Effector memory CD4-positive, alpha-beta T cell (primary cell): ENCODE data around the gene TFG.

Experiments used
- DNase-seq, 3 donors: peaks; one replicate each; pipeline ENCODE4 v3.0.0-alpha.2; 2020
- H3K27ac ChIP-seq: 2 replicates; pipeline ENCODE4 v1.7.0; 2013; ENCODE audit warnings: mild to moderate bottlenecking, low read length, moderate library complexity; ENCODE audit not compliant: insufficient read depth, poor library complexity, severe bottlenecking
- H3K27me3 ChIP-seq: replicated peaks from 2 replicates; pipeline ENCODE4 v1.7.0; 2013; ENCODE audit warnings: mild to moderate bottlenecking, low read length; ENCODE audit not compliant: insufficient read depth, control insufficient read depth, poor library complexity, severe bottlenecking
- H3K36me3 ChIP-seq: 2 replicates; pipeline ENCODE4 v1.7.0; 2013; ENCODE audit warnings: mild to moderate bottlenecking, low read length, moderate library complexity; ENCODE audit not compliant: control insufficient read depth, insufficient read depth
- H3K4me1 ChIP-seq: 2 replicates; pipeline ENCODE4 v1.7.0; 2013; ENCODE audit warnings: low read length, mild to moderate bottlenecking; ENCODE audit not compliant: control insufficient read depth, insufficient read depth, poor library complexity, severe bottlenecking
- H3K4me3 ChIP-seq: 2 replicates; pipeline ENCODE4 v1.7.0; 2013; ENCODE audit warnings: low read length, low read depth, mild to moderate bottlenecking; ENCODE audit not compliant: insufficient read depth, poor library complexity, severe bottlenecking
- H3K9me3 ChIP-seq: 2 replicates; pipeline ENCODE4 v1.7.0; 2013; ENCODE audit warnings: mild to moderate bottlenecking, low read length, moderate library complexity; ENCODE audit not compliant: control insufficient read depth

The TFG gene

GRCh38 chr3:100765437-100765975 lies 56.2 kb downstream of the TFG start:
- DNase-seq, result no peak
- no peak overlapping the region for H3K27ac ChIP-seq
- no peaks in the 10 kb centered on the region for H3K36me3 ChIP-seq
- H3K4me3 ChIP-seq, result no peak overlapping the region
- no peaks in the 10 kb centered on the region for H3K9me3 ChIP-seq
- no peaks in the 10 kb centered on the region for H3K27me3 ChIP-seq
- H3K4me1 ChIP-seq, result no peaks in the 10 kb centered on the region

DNA sequence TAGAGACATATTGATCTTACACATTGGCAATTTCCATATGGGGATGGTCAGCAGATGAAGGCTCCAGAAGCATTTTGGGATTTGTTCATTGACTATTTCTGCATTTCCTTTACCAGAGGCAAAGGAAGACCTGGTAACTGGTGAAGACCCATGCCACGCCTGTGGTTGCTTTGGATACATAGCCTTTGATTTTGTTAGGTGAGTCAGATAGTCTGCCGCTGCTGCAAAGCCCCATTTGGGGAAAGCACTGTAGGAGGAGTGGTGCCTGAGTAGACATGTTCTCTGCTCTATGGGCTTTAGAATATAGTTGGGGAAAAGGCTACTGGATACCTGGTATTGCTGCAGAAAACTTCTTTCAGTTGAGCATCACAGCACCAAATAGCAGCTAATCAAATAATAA lies 56.8 kb downstream of the TFG start:
- no peaks in the 10 kb centered on the region for H3K9me3 ChIP-seq
- no peak for DNase-seq
- no peaks in the 10 kb centered on the region for H3K4me1 ChIP-seq
- no peaks in the 10 kb centered on the region for H3K36me3 ChIP-seq
- H3K4me3 ChIP-seq, result no peak overlapping the region
- no peak overlapping the region for H3K27ac ChIP-seq
- H3K27me3 ChIP-seq, result no peaks in the 10 kb centered on the region

DNA sequence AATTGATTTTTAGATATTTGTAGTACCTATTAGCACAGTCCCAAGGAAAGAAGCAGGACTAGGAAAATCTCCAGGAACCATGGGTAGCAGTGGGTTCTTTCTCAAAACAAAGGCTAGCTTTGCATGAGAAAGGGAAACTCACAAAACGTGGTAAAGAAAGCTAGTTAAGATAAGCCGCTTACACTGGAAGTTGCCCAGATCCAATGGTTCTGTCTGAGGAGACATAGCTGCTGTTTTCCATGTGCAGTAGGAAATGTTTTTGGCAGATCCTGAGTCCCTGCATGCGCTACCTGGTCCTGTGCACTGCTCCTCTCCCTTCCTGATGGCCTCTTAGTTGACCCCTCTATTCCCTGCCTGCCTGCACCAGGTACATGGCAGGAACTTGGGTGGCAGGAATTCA lies 60.4 kb downstream of the TFG start:
- Histone ChIP-seq H3K27ac (no peak overlapping the region), H3K36me3 (no peaks in the 10 kb centered on the region), H3K4me1 (no peaks in the 10 kb centered on the region), H3K4me3 (no peak overlapping the region), H3K9me3 (no peaks in the 10 kb centered on the region), H3K27me3 (no peaks in the 10 kb centered on the region)
- DNase-seq, result no peak

DNA sequence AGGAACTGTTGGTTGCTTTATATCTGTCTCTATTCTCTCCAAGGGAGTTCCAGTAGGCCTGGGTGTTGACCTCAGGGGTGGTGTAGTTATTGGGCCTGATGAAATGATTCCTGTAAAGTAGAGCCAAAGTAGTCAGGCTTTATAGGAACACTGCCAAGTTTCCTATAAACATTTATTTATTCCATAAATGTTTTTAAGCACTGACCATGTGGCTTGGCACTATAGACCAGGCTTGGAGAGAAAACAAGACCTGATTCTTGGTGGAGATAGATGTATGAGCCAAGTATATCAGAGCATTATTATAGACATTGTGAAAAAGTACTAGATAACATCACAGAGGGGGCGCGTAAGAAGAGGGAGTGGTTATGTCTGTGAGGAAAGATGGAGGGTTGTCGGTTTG lies 65.9 kb downstream of the TFG start:
- H3K27ac ChIP-seq, result no peak overlapping the region
- H3K36me3 ChIP-seq, result no peaks in the 10 kb centered on the region
- no peaks in the 10 kb centered on the region for H3K27me3 ChIP-seq
- DNase-seq, result no peak
- H3K9me3 ChIP-seq, result no peaks in the 10 kb centered on the region
- no peak overlapping the region for H3K4me3 ChIP-seq
- no peaks in the 10 kb centered on the region for H3K4me1 ChIP-seq

- no peak for DNase-seq
- Histone ChIP-seq H3K9me3 (no peaks in the 10 kb centered on the region), H3K4me1 (no peaks in the 10 kb centered on the region), H3K27me3 (no peaks in the 10 kb centered on the region), H3K27ac (no peak overlapping the region), H3K36me3 (no peaks in the 10 kb centered on the region), H3K4me3 (no peak overlapping the region)
Measured at GRCh38 chr3:100775669-100776068, 66.4 kb downstream of the TFG start.

DNA sequence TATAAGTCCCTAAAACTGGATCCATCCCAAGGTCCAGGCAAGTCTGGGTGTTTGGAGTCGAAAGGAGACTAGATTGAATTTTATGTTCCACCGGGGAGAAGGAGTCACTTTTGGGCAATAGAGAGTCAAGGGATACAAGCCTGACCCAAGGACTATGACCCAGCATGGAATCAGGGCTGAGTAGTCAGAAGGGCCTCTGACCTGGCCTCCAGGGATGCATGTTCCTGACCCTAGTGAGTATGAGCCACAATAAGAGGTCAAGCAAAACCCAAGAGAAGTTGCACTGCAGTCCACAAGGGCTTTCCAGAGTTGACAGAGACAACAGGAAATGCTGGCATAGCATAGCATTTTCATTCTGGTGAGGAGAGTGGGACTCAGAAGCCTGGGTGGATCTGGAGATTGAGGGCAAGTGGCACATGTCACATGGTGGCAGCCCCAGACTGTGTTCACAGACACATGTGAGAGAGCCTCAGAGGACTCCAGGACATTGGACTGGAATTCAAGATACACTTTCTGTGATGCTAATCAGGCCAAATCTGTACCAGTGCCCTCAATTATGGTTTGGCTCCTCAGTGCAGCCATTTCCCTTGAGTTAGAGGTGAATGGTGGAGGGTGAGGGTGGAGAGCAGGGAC lies 66.9 kb downstream of the TFG start:
- no peak for DNase-seq

GRCh38 chr3:100776746-100777145 lies 67.5 kb downstream of the TFG start:
- DNase-seq, result no peak

More for the DNA sequence above, 66.9 kb downstream of the TFG start:
- Histone ChIP-seq H3K9me3 (no peaks in the 10 kb centered on the region), H3K36me3 (no peaks in the 10 kb centered on the region), H3K27ac (no peak overlapping the region), H3K4me1 (no peaks in the 10 kb centered on the region), H3K4me3 (no peak overlapping the region), H3K27me3 (no peaks in the 10 kb centered on the region)

DNA sequence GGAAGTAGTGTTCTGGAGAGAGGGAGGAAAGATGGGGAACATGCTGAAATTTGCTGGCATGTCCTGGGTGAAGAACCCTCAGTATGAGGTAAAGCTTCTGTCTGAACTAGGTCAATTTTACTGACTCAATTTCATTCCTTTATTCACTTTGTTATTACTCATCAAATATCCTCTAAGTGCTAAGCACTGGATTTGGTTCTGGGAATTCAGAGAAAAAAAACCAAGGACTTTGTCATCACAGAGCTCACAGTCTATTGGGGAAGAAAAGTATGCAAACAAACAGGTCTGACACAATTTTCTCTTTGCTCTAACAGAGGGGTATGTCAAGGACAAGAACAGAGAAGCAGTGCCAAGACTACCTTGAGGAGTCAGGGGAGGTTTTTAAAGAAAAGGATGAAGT lies 68.0 kb downstream of the TFG start:
- Histone ChIP-seq H3K27me3 (no peaks in the 10 kb centered on the region), H3K9me3 (no peaks in the 10 kb centered on the region), H3K27ac (no peak overlapping the region), H3K36me3 (no peaks in the 10 kb centered on the region), H3K4me3 (no peak overlapping the region), H3K4me1 (no peaks in the 10 kb centered on the region)
- no peak for DNase-seq

More at GRCh38 chr3:100776746-100777145, 67.5 kb downstream of the TFG start:
- Histone ChIP-seq H3K4me1 (no peaks in the 10 kb centered on the region), H3K36me3 (no peaks in the 10 kb centered on the region), H3K9me3 (no peaks in the 10 kb centered on the region), H3K4me3 (no peak overlapping the region), H3K27me3 (no peaks in the 10 kb centered on the region), H3K27ac (no peak overlapping the region)

DNA sequence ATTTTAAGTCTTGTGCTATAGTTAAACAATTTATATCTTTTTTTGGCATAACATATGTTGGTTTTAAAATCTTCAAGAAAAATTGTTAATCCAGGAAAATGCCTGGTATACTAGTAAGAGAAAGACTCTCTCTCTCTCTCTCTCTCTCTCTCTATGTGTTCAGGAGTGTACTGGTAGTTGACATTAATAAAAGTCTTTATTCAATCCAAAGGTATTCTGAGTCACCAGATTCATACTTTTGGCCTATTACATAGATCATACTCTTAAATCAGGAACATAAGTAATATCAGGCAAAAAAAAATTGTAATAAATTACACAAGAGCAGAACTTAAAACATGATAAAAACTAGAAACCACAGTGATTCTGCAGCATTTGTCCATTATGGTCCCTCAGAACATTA lies 70.2 kb downstream of the TFG start:
- Histone ChIP-seq H3K9me3 (no peaks in the 10 kb centered on the region), H3K4me3 (no peak overlapping the region)

DNA sequence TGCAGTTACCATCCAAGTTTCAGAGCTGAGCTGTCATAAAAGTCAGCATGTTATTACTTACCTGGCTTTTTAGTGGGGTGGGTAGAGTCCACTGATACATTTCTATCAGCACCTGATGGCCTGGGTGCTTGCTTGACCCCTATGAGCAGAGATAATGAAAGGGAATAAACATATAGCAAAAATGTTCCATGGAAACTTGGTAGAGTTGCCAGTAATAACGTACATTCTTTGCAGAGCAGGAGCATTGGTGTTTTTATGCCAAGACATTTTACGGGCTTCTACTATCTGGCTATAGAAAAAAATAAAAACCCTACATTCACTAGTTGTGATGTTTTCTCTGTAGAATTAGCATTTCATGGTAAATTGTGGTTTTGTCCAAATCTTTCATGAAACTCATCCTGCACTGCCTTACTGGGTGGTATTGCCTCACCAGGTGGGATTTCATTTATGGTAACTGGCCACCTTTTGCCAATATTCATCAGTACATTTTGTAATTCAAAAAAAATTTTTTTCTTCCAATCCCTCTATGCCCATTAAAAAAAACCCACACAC lies 70.9 kb downstream of the TFG start:
- H3K27me3 ChIP-seq, result no peaks in the 10 kb centered on the region
- no peaks in the 10 kb centered on the region for H3K4me1 ChIP-seq
- no peak for DNase-seq
- no peaks in the 10 kb centered on the region for H3K36me3 ChIP-seq
- no peaks in the 10 kb centered on the region for H3K9me3 ChIP-seq
- no peak overlapping the region for H3K4me3 ChIP-seq
- no peak overlapping the region for H3K27ac ChIP-seq

More for the DNA sequence above, 70.2 kb downstream of the TFG start:
- H3K4me1 ChIP-seq, result no peaks in the 10 kb centered on the region
- H3K27ac ChIP-seq, result no peak overlapping the region
- no peak for DNase-seq
- no peaks in the 10 kb centered on the region for H3K27me3 ChIP-seq
- no peaks in the 10 kb centered on the region for H3K36me3 ChIP-seq
